SK-N-SH treated with all-trans-retinoic acid at 6 μM for 48 hours (cell line): ENCODE measurements around the gene MMS19.

ENCODE experiments used
- ATAC-seq: fragments of 200-7000 bp; cut with Tn5 transposase; 3 replicates; pipeline ENCODE4 v1.9.1; 2020; ENCODE audit warnings: mild to moderate bottlenecking, moderate library complexity
- ARNTL ChIP-seq: fragments of 450-650 bp; formaldehyde crosslinking; IDR thresholded peaks from 2 replicates; pipeline ENCODE4 v1.5.0; 2020; ENCODE audit warnings: low read depth, mild to moderate bottlenecking, moderate library complexity, borderline replicate concordance
- BACH2 ChIP-seq: fragments of 250-450 bp; sonication (Bioruptor Pico); IDR thresholded peaks from 2 replicates; pipeline ENCODE4 v1.9.0; 2021; ENCODE audit warnings: mild to moderate bottlenecking, borderline replicate concordance
- CSDC2 ChIP-seq: fragments of 250-450 bp; sonication (Bioruptor Pico); IDR thresholded peaks from 2 replicates; pipeline ENCODE4 v1.5.0; 2020; ENCODE audit warnings: mild to moderate bottlenecking, moderate library complexity
- ESRRG ChIP-seq: fragments of 250-450 bp; sonication (Bioruptor Pico); IDR thresholded peaks from 2 replicates; pipeline ENCODE4 v1.6.1; 2021; ENCODE audit warnings: mild to moderate bottlenecking
- GLIS3 ChIP-seq: fragments of 250-450 bp; sonication (Bioruptor Pico); IDR thresholded peaks from 2 replicates; pipeline ENCODE4 v1.5.0; 2020; ENCODE audit warnings: mild to moderate bottlenecking, moderate library complexity
- ISL1 ChIP-seq: fragments of 250-450 bp; sonication (Bioruptor Pico); IDR thresholded peaks from 2 replicates; pipeline ENCODE4 v2.1.2; 2022; ENCODE audit warnings: mild to moderate bottlenecking, moderate library complexity
- OSR1 ChIP-seq: fragments of 250-450 bp; sonication (Bioruptor Pico); IDR thresholded peaks from 2 replicates; pipeline ENCODE4 v1.8.0; 2022; ENCODE audit warnings: moderate library complexity, mild to moderate bottlenecking, inconsistent platforms
- PPARA ChIP-seq: fragments of 250-450 bp; sonication (Bioruptor Pico); IDR thresholded peaks from 2 replicates; pipeline ENCODE4 v1.5.0; 2020; ENCODE audit warnings: mild to moderate bottlenecking, borderline replicate concordance
- RARB ChIP-seq: fragments of 250-450 bp; sonication (Bioruptor Pico); IDR thresholded peaks from 2 replicates; pipeline ENCODE4 v1.8.0; 2021; ENCODE audit warnings: mild to moderate bottlenecking, moderate library complexity
- SNAI2 ChIP-seq: fragments of 250-450 bp; sonication (Bioruptor Pico); IDR thresholded peaks from 2 replicates; pipeline ENCODE4 v1.5.0; 2020; ENCODE audit warnings: mild to moderate bottlenecking, moderate library complexity
- TCF4 ChIP-seq: fragments of 250-450 bp; sonication (Bioruptor Pico); IDR thresholded peaks from 2 replicates; pipeline ENCODE4 v1.8.0; 2021; ENCODE audit warnings: mild to moderate bottlenecking, moderate library complexity, borderline replicate concordance
- TOX ChIP-seq: fragments of 250-450 bp; sonication (Bioruptor Pico); IDR thresholded peaks from 2 replicates; pipeline ENCODE4 v1.8.0; 2021; ENCODE audit warnings: mild to moderate bottlenecking, moderate library complexity, borderline replicate concordance
- ZFP3 ChIP-seq: fragments of 250-450 bp; sonication (Bioruptor Pico); IDR thresholded peaks from 2 replicates; pipeline ENCODE4 v1.5.0; 2020; ENCODE audit warnings: mild to moderate bottlenecking, moderate library complexity
- ZFP30 ChIP-seq: fragments of 450-650 bp; formaldehyde crosslinking; IDR thresholded peaks from 2 replicates; pipeline ENCODE4 v1.5.0; 2022; ENCODE audit warnings: mild to moderate bottlenecking, moderate library complexity
- ZNF565 ChIP-seq: fragments of 450-650 bp; formaldehyde crosslinking; conservative IDR thresholded peaks from 2 replicates; pipeline ENCODE4 v1.5.0; 2020; ENCODE audit warnings: low read depth, mild to moderate bottlenecking, moderate library complexity
- ZNF70 ChIP-seq: fragments of 450-650 bp; formaldehyde crosslinking; IDR thresholded peaks from 2 replicates; pipeline ENCODE4 v1.5.0; 2020; ENCODE audit warnings: mild to moderate bottlenecking, moderate library complexity
- ZNF8 ChIP-seq: fragments of 450-650 bp; formaldehyde crosslinking; IDR thresholded peaks from 2 replicates; pipeline ENCODE4 v1.5.0; 2020; ENCODE audit warnings: mild to moderate bottlenecking, moderate library complexity
- TF ChIP-seq, protein P1 (sequence below): fragments of 250-450 bp; sonication (Bioruptor Pico); IDR thresholded peaks from 2 replicates; pipeline ENCODE4 v1.5.1; 2020; ENCODE audit warnings: low read depth, mild to moderate bottlenecking, moderate library complexity
- TF ChIP-seq, protein P2 (sequence below): fragments of 250-450 bp; sonication (Bioruptor Pico); IDR thresholded peaks from 2 replicates; pipeline ENCODE4 v1.5.0; 2020; ENCODE audit warnings: mild to moderate bottlenecking, moderate library complexity
- TF ChIP-seq, protein P3 (sequence below): fragments of 250-450 bp; sonication (Bioruptor Pico); IDR thresholded peaks from 2 replicates; pipeline ENCODE4 v1.8.0; 2021; ENCODE audit warnings: low read depth, mild to moderate bottlenecking, moderate library complexity, borderline replicate concordance
- TF ChIP-seq, protein P4 (sequence below): fragments of 250-450 bp; sonication (Bioruptor Pico); IDR thresholded peaks from 2 replicates; pipeline ENCODE4 v1.8.0; 2020; ENCODE audit warnings: mild to moderate bottlenecking, moderate library complexity, borderline replicate concordance
- TF ChIP-seq, protein P5 (sequence below): fragments of 250-450 bp; sonication (Bioruptor Pico); IDR thresholded peaks from 2 replicates; pipeline ENCODE4 v1.5.1; 2021; ENCODE audit warnings: mild to moderate bottlenecking, moderate library complexity

MMS19 gene

DNA sequence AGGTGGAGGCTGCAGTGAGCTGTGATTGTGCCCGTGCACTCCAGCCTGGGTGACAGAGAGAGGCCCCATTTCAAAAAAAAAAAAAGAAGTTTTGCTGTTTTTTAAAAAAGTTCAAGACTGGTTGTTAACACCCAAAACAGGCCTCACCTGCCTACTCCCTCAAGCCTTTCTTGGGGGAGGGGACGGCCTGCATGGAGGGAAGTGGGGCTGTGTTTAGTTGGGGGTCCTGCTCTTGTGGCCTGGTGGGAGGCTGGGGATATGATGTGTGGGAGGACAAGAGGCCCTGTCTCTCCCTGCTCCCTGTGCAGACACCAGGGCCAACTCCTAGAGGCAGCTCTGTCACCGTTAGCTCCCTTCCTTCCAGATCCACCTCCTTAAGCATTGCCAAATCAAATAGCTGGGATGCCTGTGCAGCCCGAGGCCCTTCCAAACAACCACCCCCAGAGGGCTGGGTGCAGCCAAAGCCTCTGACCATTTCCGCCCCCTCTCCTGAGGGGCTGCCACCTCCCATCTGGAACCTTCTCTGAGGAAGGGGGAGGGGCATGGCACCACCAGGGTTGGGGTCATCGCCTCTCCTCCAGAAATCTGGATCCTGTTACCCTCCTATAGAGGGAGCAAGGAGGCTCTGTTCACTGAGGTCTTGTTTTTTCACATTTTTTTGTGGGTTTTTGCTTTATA, 41.4 kb upstream of the MMS19 start:
- TF ChIP-seq GLIS3 (no peak), ZFP3 (CRISPR knock-in tag) (no peak), ARNTL (CRISPR knock-in tag) (no peak), PPARA (CRISPR knock-in tag) (no peak), TOX (no peak), ZNF70 (no peak), ISL1 (no peak), BACH2 (CRISPR knock-in tag) (no peak), RARB (CRISPR knock-in tag) (no peak), ZNF565 (no peak), SNAI2 (CRISPR knock-in tag) (no peak), TCF4 (no peak), ZNF8 (CRISPR knock-in tag) (no peak), OSR1 (CRISPR knock-in tag) (no peak), ESRRG (no peak), CSDC2 (no peak)
- TF ChIP-seq, protein P1, sequence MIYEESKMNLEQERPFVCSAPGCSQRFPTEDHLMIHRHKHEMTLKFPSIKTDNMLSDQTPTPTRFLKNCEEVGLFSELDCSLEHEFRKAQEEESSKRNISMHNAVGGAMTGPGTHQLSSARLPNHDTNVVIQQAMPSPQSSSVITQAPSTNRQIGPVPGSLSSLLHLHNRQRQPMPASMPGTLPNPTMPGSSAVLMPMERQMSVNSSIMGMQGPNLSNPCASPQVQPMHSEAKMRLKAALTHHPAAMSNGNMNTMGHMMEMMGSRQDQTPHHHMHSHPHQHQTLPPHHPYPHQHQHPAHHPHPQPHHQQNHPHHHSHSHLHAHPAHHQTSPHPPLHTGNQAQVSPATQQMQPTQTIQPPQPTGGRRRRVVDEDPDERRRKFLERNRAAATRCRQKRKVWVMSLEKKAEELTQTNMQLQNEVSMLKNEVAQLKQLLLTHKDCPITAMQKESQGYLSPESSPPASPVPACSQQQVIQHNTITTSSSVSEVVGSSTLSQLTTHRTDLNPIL (CRISPR knock-in tag): no peak
- TF ChIP-seq, protein P2, sequence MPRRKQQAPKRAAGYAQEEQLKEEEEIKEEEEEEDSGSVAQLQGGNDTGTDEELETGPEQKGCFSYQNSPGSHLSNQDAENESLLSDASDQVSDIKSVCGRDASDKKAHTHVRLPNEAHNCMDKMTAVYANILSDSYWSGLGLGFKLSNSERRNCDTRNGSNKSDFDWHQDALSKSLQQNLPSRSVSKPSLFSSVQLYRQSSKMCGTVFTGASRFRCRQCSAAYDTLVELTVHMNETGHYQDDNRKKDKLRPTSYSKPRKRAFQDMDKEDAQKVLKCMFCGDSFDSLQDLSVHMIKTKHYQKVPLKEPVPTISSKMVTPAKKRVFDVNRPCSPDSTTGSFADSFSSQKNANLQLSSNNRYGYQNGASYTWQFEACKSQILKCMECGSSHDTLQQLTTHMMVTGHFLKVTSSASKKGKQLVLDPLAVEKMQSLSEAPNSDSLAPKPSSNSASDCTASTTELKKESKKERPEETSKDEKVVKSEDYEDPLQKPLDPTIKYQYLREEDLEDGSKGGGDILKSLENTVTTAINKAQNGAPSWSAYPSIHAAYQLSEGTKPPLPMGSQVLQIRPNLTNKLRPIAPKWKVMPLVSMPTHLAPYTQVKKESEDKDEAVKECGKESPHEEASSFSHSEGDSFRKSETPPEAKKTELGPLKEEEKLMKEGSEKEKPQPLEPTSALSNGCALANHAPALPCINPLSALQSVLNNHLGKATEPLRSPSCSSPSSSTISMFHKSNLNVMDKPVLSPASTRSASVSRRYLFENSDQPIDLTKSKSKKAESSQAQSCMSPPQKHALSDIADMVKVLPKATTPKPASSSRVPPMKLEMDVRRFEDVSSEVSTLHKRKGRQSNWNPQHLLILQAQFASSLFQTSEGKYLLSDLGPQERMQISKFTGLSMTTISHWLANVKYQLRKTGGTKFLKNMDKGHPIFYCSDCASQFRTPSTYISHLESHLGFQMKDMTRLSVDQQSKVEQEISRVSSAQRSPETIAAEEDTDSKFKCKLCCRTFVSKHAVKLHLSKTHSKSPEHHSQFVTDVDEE (CRISPR knock-in tag): no peak
- TF ChIP-seq, all 23 proteins: peak for 0
- peak; percentile 3; the same call in 1 of the 3 replicates for ATAC-seq

DNA sequence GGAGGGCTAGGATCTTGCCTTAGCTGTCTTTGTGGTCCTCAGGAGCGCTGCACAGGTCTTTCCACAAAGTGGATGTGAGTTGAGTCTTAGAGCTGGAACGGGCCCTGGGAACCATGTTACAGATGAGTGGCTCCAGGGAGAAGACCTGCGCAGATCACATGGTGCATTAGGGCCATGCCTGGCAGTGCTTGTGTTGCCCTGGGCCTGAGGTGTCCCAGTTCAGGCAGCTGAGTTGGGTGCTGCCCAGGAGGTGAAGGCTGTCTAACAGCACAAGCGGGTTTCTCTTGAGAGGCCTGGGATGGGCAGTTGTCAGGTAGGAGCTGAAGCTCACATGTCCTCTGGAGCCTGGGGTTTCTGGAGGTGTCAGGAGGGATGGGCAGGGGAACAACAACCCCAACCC, 40.6 kb upstream of the MMS19 start:
- no peak for ATAC-seq
- TF ChIP-seq OSR1 (CRISPR knock-in tag) (no peak), ZNF565 (no peak), TCF4 (no peak), ZFP30 (CRISPR knock-in tag) (no peak), CSDC2 (no peak), SNAI2 (CRISPR knock-in tag) (no peak), ISL1 (no peak), ZNF70 (no peak), RARB (CRISPR knock-in tag) (no peak)
- TF ChIP-seq, protein P3, sequence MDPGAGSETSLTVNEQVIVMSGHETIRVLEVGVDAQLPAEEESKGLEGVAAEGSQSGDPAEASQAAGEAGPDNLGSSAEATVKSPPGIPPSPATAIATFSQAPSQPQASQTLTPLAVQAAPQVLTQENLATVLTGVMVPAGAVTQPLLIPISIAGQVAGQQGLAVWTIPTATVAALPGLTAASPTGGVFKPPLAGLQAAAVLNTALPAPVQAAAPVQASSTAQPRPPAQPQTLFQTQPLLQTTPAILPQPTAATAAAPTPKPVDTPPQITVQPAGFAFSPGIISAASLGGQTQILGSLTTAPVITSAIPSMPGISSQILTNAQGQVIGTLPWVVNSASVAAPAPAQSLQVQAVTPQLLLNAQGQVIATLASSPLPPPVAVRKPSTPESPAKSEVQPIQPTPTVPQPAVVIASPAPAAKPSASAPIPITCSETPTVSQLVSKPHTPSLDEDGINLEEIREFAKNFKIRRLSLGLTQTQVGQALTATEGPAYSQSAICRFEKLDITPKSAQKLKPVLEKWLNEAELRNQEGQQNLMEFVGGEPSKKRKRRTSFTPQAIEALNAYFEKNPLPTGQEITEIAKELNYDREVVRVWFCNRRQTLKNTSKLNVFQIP (CRISPR knock-in tag): no peak
- TF ChIP-seq, protein P1 (CRISPR knock-in tag): no peak

DNA sequence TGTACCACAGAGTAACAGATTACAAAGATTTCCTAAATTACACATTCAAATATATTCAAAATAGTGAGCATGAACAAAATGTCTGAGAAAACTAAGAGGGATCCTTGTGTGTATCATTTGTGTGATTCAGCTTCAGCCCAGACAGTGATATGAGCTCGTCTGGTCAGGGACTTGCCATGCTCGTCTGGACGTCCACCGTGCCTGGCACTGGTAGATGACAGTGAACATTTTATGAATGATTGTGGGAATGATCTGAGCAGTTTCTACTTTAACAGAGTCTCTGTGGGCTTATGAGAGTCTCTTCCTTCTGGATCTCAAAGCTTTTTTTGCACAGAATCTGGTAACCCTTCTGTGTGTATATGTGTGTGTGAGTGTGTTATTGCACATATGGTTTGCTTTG, 40.2 kb upstream of the MMS19 start:
- ATAC-seq: no peak
- TF ChIP-seq CSDC2: no peak
- TF ChIP-seq ISL1: no peak
- TF ChIP-seq ZFP3 (CRISPR knock-in tag): no peak
- TF ChIP-seq BACH2 (CRISPR knock-in tag): no peak
- TF ChIP-seq, protein P4, sequence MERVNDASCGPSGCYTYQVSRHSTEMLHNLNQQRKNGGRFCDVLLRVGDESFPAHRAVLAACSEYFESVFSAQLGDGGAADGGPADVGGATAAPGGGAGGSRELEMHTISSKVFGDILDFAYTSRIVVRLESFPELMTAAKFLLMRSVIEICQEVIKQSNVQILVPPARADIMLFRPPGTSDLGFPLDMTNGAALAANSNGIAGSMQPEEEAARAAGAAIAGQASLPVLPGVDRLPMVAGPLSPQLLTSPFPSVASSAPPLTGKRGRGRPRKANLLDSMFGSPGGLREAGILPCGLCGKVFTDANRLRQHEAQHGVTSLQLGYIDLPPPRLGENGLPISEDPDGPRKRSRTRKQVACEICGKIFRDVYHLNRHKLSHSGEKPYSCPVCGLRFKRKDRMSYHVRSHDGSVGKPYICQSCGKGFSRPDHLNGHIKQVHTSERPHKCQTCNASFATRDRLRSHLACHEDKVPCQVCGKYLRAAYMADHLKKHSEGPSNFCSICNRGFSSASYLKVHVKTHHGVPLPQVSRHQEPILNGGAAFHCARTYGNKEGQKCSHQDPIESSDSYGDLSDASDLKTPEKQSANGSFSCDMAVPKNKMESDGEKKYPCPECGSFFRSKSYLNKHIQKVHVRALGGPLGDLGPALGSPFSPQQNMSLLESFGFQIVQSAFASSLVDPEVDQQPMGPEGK: no peak
- no peak for TF ChIP-seq PPARA (CRISPR knock-in tag)
- no peak for TF ChIP-seq SNAI2 (CRISPR knock-in tag)
- no peak for TF ChIP-seq RARB (CRISPR knock-in tag)
- TF ChIP-seq, protein P5, sequence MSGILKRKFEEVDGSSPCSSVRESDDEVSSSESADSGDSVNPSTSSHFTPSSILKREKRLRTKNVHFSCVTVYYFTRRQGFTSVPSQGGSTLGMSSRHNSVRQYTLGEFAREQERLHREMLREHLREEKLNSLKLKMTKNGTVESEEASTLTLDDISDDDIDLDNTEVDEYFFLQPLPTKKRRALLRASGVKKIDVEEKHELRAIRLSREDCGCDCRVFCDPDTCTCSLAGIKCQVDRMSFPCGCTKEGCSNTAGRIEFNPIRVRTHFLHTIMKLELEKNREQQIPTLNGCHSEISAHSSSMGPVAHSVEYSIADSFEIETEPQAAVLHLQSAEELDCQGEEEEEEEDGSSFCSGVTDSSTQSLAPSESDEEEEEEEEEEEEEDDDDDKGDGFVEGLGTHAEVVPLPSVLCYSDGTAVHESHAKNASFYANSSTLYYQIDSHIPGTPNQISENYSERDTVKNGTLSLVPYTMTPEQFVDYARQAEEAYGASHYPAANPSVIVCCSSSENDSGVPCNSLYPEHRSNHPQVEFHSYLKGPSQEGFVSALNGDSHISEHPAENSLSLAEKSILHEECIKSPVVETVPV (CRISPR knock-in tag): no peak
- TF ChIP-seq ZNF8 (CRISPR knock-in tag): no peak
- TF ChIP-seq ZFP30 (CRISPR knock-in tag): no peak
